Stomach (tissue), 4 donors: Measurements from ENCODE around the gene SERPINB10.

Experiments
- CTCF ChIP-seq, 7 experiments: fragments of 450-650 bp in 4 of 7; fragments of 200-600 bp in 3 of 7; sonication (generic) in 3 of 7; IDR thresholded peaks; one replicate each; pipeline ENCODE4 v1.5.1; 2016 to 2019; ENCODE audit warnings: antibody characterized with exemption in 7 of 7, control low read depth in 2 of 7, mild to moderate bottlenecking in 1 of 7
- EP300 ChIP-seq: sonication (generic); formaldehyde crosslinking; IDR thresholded peaks from one replicate; pipeline ENCODE4 v1.6.1; 2017; ENCODE audit warnings: antibody characterized with exemption
- POLR2A ChIP-seq, 4 donors: fragments of 450-650 bp; IDR thresholded peaks; one replicate each; pipeline ENCODE4 v1.6.1; 2016; ENCODE audit warnings: antibody characterized with exemption in 4 of 4, control low read depth in 2 of 4, mild to moderate bottlenecking in 1 of 4, moderate library complexity in 1 of 4
- POLR2AphosphoS5 ChIP-seq, 3 donors: sonication (generic); formaldehyde crosslinking; IDR thresholded peaks; one replicate each; pipeline ENCODE4 v1.6.1; 2016; ENCODE audit warnings: antibody characterized with exemption in 3 of 3

GRCh38 chr18:63980027-63980426 is 72.3 kb downstream of the SERPINB10 start:
- TF ChIP-seq POLR2A (IDR thresholded peaks at IDR 0.05) (no peak), CTCF (IDR thresholded peaks at IDR 0.05) (no peak), POLR2AphosphoS5 (IDR thresholded peaks at IDR 0.05) (no peak), EP300 (no peak)
